Neural progenitor cell (in vitro differentiated cells): Measurements from ENCODE around the gene PPM1A. TPM values are rescaled to one million over a fixed set of nuclear protein-coding genes. Genes with fewer than 3 reads are reported as not detected.
A peak's percentile ranks its signal among the peaks of the same experiment; 100 is the strongest.

Experiments used
- DNase-seq: peaks from one replicate; pipeline ENCODE4 v3.0.0-alpha.2; 2016; ENCODE audit warnings: low spot score
- H2AFZ ChIP-seq: fragments of 200-600 bp; sonication (generic); replicated peaks from 2 replicates; pipeline ENCODE4 v1.6.1; 2016; ENCODE audit warnings: antibody characterized with exemption
- H3F3A ChIP-seq: fragments of 200-600 bp; sonication (generic); 2 replicates; pipeline ENCODE4 v1.6.1; 2016; ENCODE audit warnings: antibody characterized with exemption, low read depth
- H3K27ac ChIP-seq: fragments of 200-600 bp; sonication (generic); 2 replicates; pipeline ENCODE4 v1.5.1; 2016; ENCODE audit warnings: mild to moderate bottlenecking
- H3K27me3 ChIP-seq: fragments of 200-600 bp; sonication (generic); 2 replicates; pipeline ENCODE4 v1.6.1; 2016; ENCODE audit warnings: mild to moderate bottlenecking, moderate library complexity
- H3K36me3 ChIP-seq: fragments of 200-600 bp; sonication (generic); 2 replicates; pipeline ENCODE4 v1.5.1; 2016
- H3K4me1 ChIP-seq: fragments of 200-600 bp; sonication (generic); 2 replicates; pipeline ENCODE4 v1.6.1; 2016; ENCODE audit warnings: mixed run types
- H3K4me2 ChIP-seq: fragments of 200-600 bp; sonication (generic); 2 replicates; pipeline ENCODE4 v1.6.1; 2016
- H3K4me3 ChIP-seq: fragments of 200-600 bp; sonication (generic); 2 replicates; pipeline ENCODE4 v1.5.1; 2016
- H3K79me2 ChIP-seq: fragments of 200-600 bp; sonication (generic); 2 replicates; pipeline ENCODE4 v1.6.1; 2016; ENCODE audit warnings: low read depth
- H3K9ac ChIP-seq: fragments of 200-600 bp; sonication (generic); 2 replicates; pipeline ENCODE4 v1.6.1; 2016
- H3K9me3 ChIP-seq: fragments of 200-600 bp; sonication (generic); 2 replicates; pipeline ENCODE4 v1.5.1; 2016; ENCODE audit warnings: low read depth
- H4K20me1 ChIP-seq: fragments of 200-600 bp; sonication (generic); 2 replicates; pipeline ENCODE4 v1.6.1; 2016; ENCODE audit warnings: low read depth
- H3K27ac Mint-ChIP-seq: 3 replicates; pipeline ENCODE4 v1.8.0; 2021; ENCODE audit warnings: mixed read lengths
- H3K27me3 Mint-ChIP-seq: 2 replicates; pipeline ENCODE4 v1.8.0; 2022; ENCODE audit warnings: low read depth, mild to moderate bottlenecking, inconsistent platforms, moderate library complexity, mixed read lengths; ENCODE audit not compliant: insufficient read depth
- H3K36me3 Mint-ChIP-seq: 3 replicates; pipeline ENCODE4 v1.8.0; 2021; ENCODE audit warnings: mixed read lengths
- H3K4me1 Mint-ChIP-seq: 3 replicates; pipeline ENCODE4 v1.8.0; 2021; ENCODE audit warnings: mixed read lengths
- H3K4me3 Mint-ChIP-seq: 3 replicates; pipeline ENCODE4 v1.8.0; 2021; ENCODE audit warnings: mild to moderate bottlenecking, moderate library complexity, mixed read lengths
- H3K9me3 Mint-ChIP-seq: 3 replicates; pipeline ENCODE4 v1.8.0; 2020; ENCODE audit warnings: mixed read lengths
- CTCF ChIP-seq: fragments of 200-600 bp; sonication (generic); IDR thresholded peaks from 2 replicates; pipeline ENCODE4 v1.5.1; 2017; ENCODE audit warnings: antibody characterized with exemption, mild to moderate bottlenecking
- EZH2 ChIP-seq: fragments of 200-600 bp; sonication (generic); IDR thresholded peaks from 2 replicates; pipeline ENCODE4 v1.6.1; 2017; ENCODE audit warnings: antibody characterized with exemption, mild to moderate bottlenecking, moderate library complexity
- EZH2phosphoT487 ChIP-seq: fragments of 200-600 bp; sonication (generic); IDR thresholded peaks from 2 replicates; pipeline ENCODE4 v1.6.1; 2017; ENCODE audit warnings: antibody characterized with exemption
- total RNA-seq: library from RNA; depleted of rRNA; stranded (reverse); fragments of >200 nt; gene quantifications from 2 replicates; pipeline ENCODE4 v1.2.3, GENCODE V29; 2015; ENCODE audit warnings: low replicate concordance

The PPM1A gene
- total RNA-seq, 1 donor from 2014 or later = 55.0 TPM

DNA sequence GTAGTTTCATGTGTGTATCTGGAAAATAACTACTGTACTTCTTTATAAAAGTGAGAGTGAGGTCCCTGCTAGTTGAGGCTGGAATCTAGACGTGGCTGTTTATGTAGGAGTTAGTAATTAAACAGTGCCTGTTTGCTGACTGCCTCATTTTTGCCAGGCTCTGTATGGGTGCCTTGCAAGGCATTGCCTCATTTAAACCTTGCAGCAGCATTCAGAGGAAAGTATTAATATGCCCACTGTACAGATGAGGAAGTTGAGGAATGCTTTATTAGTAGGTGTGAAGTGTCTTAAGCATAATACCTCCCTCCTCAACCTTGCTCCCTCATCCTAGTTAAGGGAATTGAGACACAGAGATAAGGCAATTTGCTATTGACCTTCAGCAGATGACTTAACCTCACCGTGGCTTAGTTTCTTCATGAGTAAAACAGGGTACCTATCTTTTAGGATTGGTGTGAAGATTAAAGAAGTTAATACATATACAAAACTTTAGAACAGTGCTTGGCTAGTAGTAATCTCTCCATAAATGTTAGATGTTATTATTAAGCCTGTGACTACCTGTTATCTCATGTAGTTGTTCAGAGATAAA is 28.7 kb downstream of the PPM1A start:
- Mint-ChIP-seq H3K4me1 (peaks cover 5% of the 10 kb centered on the region), H3K27ac (no peak overlapping the region), H3K27me3 (peaks cover 2% of the 10 kb centered on the region), H3K36me3 (peaks cover 30% of the 10 kb centered on the region), H3K9me3 (peaks cover 27% of the 10 kb centered on the region), H3K4me3 (no peak overlapping the region)
- DNase-seq = no peak
- peak overlapping the region; percentile 45 for H3K27ac ChIP-seq
- no peaks in the 10 kb centered on the region for H3K9me3 ChIP-seq
- TF ChIP-seq EZH2 (no peak), CTCF (no peak), EZH2phosphoT487 (no peak)
- H3K4me1 ChIP-seq = peaks cover 22% of the 10 kb centered on the region
- H3F3A ChIP-seq = peaks cover 11% of the 10 kb centered on the region
- H3K4me2 ChIP-seq = peak overlapping the region; percentile 50
- no peak overlapping the region for H3K9ac ChIP-seq
- H3K79me2 ChIP-seq = peaks cover 97% of the 10 kb centered on the region
- H3K36me3 ChIP-seq = peaks cover 3% of the 10 kb centered on the region
- no peaks in the 10 kb centered on the region for H3K27me3 ChIP-seq
- no peak overlapping the region for H2AFZ ChIP-seq
- H4K20me1 ChIP-seq = peaks cover 62% of the 10 kb centered on the region
- no peak overlapping the region for H3K4me3 ChIP-seq

- no peaks in the 10 kb centered on the region for H3K27me3 Mint-ChIP-seq
- H3K9me3 Mint-ChIP-seq = peaks cover 20% of the 10 kb centered on the region
- H3K36me3 Mint-ChIP-seq = peaks cover 30% of the 10 kb centered on the region
- peaks cover 3% of the 10 kb centered on the region for H3K36me3 ChIP-seq
- H3K27me3 ChIP-seq = no peaks in the 10 kb centered on the region
- H3K9me3 ChIP-seq = no peaks in the 10 kb centered on the region
- H3K4me1 ChIP-seq = peaks cover 22% of the 10 kb centered on the region
- no peak overlapping the region for H3K4me3 Mint-ChIP-seq
- no peak overlapping the region for H3K27ac Mint-ChIP-seq
- peak; percentile 21 for DNase-seq
- peak overlapping the region; percentile 50 for H3K4me2 ChIP-seq
- peaks cover 91% of the 10 kb centered on the region for H3K79me2 ChIP-seq
- H3K4me1 Mint-ChIP-seq = peaks cover 5% of the 10 kb centered on the region
- H2AFZ ChIP-seq = no peak overlapping the region
- H3K9ac ChIP-seq = no peak overlapping the region
- no peak overlapping the region for H3K4me3 ChIP-seq
- H3K27ac ChIP-seq = peak overlapping the region; percentile 45
- no peak for TF ChIP-seq EZH2phosphoT487
- no peak for TF ChIP-seq EZH2
- no peak for TF ChIP-seq CTCF
- peaks cover 11% of the 10 kb centered on the region for H3F3A ChIP-seq
- H4K20me1 ChIP-seq = peaks cover 62% of the 10 kb centered on the region
These were observed 29.3 kb downstream of the PPM1A start for GRCh38 chr14:60278350-60278749.

DNA sequence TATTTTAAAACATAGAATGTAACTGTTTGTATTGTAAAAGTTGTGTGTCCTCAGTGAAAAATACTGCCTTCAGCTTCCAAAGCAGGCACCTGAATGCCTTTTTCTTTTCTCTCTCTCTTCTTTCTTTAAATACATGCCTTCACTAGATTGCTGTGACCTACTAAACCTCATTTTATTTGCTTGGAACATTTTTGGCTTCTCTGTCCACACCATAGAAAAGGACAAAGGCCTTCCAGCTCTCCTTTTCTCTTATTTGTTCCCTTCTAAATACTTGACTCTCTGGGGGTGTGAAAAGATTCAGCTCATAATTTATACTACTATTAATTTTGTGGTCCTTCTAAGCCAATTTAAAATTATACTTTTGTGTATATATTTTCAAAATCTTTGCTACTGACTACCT is 38.4 kb downstream of the PPM1A start:
- Histone ChIP-seq H3K9me3 (no peaks in the 10 kb centered on the region), H3K36me3 (peaks cover 27% of the 10 kb centered on the region), H2AFZ (no peak overlapping the region), H3K79me2 (peaks cover 7% of the 10 kb centered on the region), H3K4me1 (peaks cover 4% of the 10 kb centered on the region), H3K4me3 (no peak overlapping the region), H4K20me1 (no peaks in the 10 kb centered on the region), H3F3A (no peaks in the 10 kb centered on the region), H3K27ac (peak overlapping the region; percentile 27), H3K4me2 (no peak overlapping the region), H3K9ac (no peak overlapping the region), H3K27me3 (no peaks in the 10 kb centered on the region)
- H3K27me3 Mint-ChIP-seq = no peaks in the 10 kb centered on the region
- H3K27ac Mint-ChIP-seq = no peak overlapping the region
- no peak overlapping the region for H3K4me3 Mint-ChIP-seq
- no peak for DNase-seq
- peaks cover 27% of the 10 kb centered on the region for H3K36me3 Mint-ChIP-seq
- no peaks in the 10 kb centered on the region for H3K9me3 Mint-ChIP-seq
- H3K4me1 Mint-ChIP-seq = no peaks in the 10 kb centered on the region
- TF ChIP-seq EZH2phosphoT487 (no peak), CTCF (no peak), EZH2 (no peak)
